Type B pancreatic cell (in vitro differentiated cells): ENCODE results near the gene CAMK1D. TPM values are rescaled to one million over a fixed set of nuclear protein-coding genes. Genes with fewer than 3 reads are reported as not detected.

Experiments
- DNase-seq: peaks from one replicate; pipeline ENCODE4 v3.0.0; 2021; ENCODE audit warnings: mixed read lengths; ENCODE audit not compliant: unreplicated experiment; ENCODE audit errors: extremely low spot score
- H3K27ac Mint-ChIP-seq: 2 replicates; pipeline ENCODE4 v1.8.0; 2021; ENCODE audit warnings: mild to moderate bottlenecking, mixed read lengths
- H3K27me3 Mint-ChIP-seq: 2 replicates; pipeline ENCODE4 v1.8.0; 2021; ENCODE audit warnings: mixed read lengths
- H3K36me3 Mint-ChIP-seq: 2 replicates; pipeline ENCODE4 v1.8.0; 2021; ENCODE audit warnings: mixed read lengths
- H3K4me1 Mint-ChIP-seq: one replicate; pipeline ENCODE4 v1.8.0; 2021; ENCODE audit warnings: mixed read lengths; ENCODE audit not compliant: unreplicated experiment
- H3K4me3 Mint-ChIP-seq: 2 replicates; pipeline ENCODE4 v1.8.0; 2021; ENCODE audit warnings: mild to moderate bottlenecking, mixed read lengths
- H3K9me3 Mint-ChIP-seq: 2 replicates; pipeline ENCODE4 v1.8.0; 2021; ENCODE audit warnings: mixed read lengths
- CTCF ChIP-seq: fragments of 200-600 bp; sonication (generic); conservative IDR thresholded peaks from 2 replicates; pipeline ENCODE4 v1.5.0; 2021; ENCODE audit warnings: antibody characterized with exemption, mild to moderate bottlenecking
- total RNA-seq: library from RNA; stranded (reverse); gene quantifications from 2 replicates; pipeline ENCODE4 v1.2.1, GENCODE V29; 2021; ENCODE audit warnings: low replicate concordance

Gene CAMK1D
- total RNA-seq, 1 donor from 2014 or later = 12.2 TPM

DNA sequence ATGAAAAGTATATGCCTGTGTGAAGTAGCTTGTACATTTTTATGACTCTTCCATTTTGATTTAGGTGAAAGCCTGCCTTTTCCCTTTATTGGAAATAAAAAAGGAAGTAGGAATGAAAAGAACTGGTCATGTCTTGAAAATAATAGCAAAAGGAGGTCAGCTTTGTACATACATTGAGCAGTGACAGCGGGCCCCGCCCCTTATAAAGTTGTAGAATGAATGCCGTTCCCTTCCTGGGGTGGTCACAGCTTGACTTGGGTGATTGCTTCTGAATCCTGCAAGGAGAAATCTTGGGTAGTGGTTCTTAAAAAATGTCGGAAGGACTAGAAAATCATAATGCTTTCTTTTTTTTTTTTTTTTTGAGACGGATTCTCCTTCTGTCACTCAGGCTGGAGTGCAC is 31.7 kb downstream of the CAMK1D start:
- no peak for TF ChIP-seq CTCF

GRCh38 chr10:12381536-12382156 is 32.3 kb downstream of the CAMK1D start:
- TF ChIP-seq CTCF = no peak
- Mint-ChIP-seq H3K9me3 (peaks cover 11% of the 10 kb centered on the region), H3K36me3 (peaks cover 4% of the 10 kb centered on the region), H3K4me1 (no peaks in the 10 kb centered on the region), H3K27me3 (no peaks in the 10 kb centered on the region), H3K4me3 (no peak overlapping the region), H3K27ac (no peak overlapping the region)
- DNase-seq = no peak

More for the DNA sequence above, 31.7 kb downstream of the CAMK1D start:
- H3K4me1 Mint-ChIP-seq = no peaks in the 10 kb centered on the region
- peaks cover 4% of the 10 kb centered on the region for H3K36me3 Mint-ChIP-seq
- H3K9me3 Mint-ChIP-seq = peaks cover 11% of the 10 kb centered on the region
- DNase-seq = no peak
- H3K27me3 Mint-ChIP-seq = no peaks in the 10 kb centered on the region
- H3K4me3 Mint-ChIP-seq = no peak overlapping the region
- H3K27ac Mint-ChIP-seq = no peak overlapping the region

DNA sequence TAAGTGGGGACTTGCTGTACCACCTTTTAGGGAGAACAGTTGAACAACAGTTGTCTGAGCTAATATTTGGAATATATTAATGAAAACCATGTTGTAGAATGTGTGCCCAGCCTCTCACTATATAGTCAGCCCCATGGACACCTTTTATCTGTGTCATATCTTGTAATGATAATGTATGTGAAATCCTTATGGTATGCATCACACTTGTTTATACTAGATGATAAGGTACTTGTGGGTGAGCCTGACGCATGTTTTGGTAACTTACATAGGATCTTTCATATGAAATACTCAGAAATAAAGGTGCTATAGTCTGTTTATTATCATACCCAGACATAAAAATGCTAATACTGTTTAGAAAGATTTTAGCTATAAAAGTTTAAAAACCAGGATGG is 32.8 kb downstream of the CAMK1D start:
- peaks cover 4% of the 10 kb centered on the region for H3K36me3 Mint-ChIP-seq
- H3K4me3 Mint-ChIP-seq = no peak overlapping the region
- no peak overlapping the region for H3K27ac Mint-ChIP-seq
- H3K9me3 Mint-ChIP-seq = peaks cover 11% of the 10 kb centered on the region
- H3K4me1 Mint-ChIP-seq = no peaks in the 10 kb centered on the region
- no peak for DNase-seq
- no peaks in the 10 kb centered on the region for H3K27me3 Mint-ChIP-seq
- no peak for TF ChIP-seq CTCF

DNA sequence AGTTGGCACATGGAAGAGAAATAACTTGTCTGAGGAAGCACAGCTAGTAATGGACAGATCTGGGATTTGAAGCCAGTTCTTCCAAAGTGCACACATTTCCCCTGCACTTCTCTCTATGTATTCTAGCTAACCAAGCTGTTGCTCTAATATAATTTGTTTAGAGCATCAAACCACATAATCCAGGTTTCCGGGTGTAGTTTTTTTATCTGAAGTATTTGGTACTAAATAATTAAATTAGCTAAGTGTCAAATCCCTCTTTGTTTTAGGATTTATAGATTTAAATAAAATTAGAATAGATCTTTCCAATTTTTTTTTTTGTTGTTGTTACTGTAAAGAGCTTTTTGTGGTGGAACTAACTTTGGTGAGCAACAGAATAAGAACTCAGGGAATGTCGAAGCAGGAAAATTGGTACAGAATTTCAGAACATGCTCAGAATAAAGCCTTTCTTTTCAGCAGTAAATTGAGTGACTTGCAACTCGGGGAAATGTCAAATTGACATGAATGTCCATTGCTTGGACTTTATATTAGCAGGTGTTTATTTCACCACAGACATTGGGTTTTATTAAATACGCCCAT is 33.7 kb downstream of the CAMK1D start:
- no peak overlapping the region for H3K27ac Mint-ChIP-seq
- no peaks in the 10 kb centered on the region for H3K27me3 Mint-ChIP-seq
- no peak overlapping the region for H3K4me3 Mint-ChIP-seq
- H3K9me3 Mint-ChIP-seq = peaks cover 11% of the 10 kb centered on the region
- DNase-seq = no peak
- TF ChIP-seq CTCF = no peak
- H3K36me3 Mint-ChIP-seq = peaks cover 4% of the 10 kb centered on the region
- H3K4me1 Mint-ChIP-seq = peaks cover under 1% of the 10 kb centered on the region

DNA sequence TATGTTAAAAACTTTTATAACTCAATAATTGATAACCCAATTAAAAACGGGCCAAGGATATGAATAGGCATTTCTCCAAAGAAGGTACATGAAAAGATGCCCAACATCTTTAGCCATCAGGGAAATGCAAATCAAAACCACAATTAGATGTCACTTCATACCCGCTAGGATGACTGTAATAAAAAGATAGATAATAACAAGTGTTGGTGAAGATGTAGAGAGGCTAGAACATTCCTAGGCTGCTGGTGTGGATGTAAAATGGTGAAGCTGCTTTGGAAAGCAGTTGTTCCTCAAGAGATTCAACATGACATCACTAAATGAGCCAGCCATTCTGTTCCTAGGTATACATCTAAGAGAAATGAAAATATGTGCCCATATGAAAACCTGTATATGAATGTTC is 35.6 kb downstream of the CAMK1D start:
- no peak for DNase-seq
- H3K4me1 Mint-ChIP-seq = peaks cover 4% of the 10 kb centered on the region
- TF ChIP-seq CTCF = no peak
- no peaks in the 10 kb centered on the region for H3K27me3 Mint-ChIP-seq
- no peak overlapping the region for H3K27ac Mint-ChIP-seq
- H3K9me3 Mint-ChIP-seq = peaks cover 11% of the 10 kb centered on the region
- no peak overlapping the region for H3K4me3 Mint-ChIP-seq
- peaks cover 4% of the 10 kb centered on the region for H3K36me3 Mint-ChIP-seq
